HepG2 (cell line): Measurements from ENCODE around the gene NFKBIL1. TPM values are rescaled to one million over a fixed set of nuclear protein-coding genes. Genes with fewer than 3 reads are reported as not detected.

Experiments
- ERF ChIP-seq: IDR thresholded peaks from 2 replicates; pipeline ENCODE4 v1.6.1; 2018; ENCODE audit warnings: missing biosample characterization, missing genetic modification reagents
- ETV6 ChIP-seq: sonication (generic); formaldehyde crosslinking; conservative IDR thresholded peaks from 2 replicates; pipeline ENCODE4 v1.4.0; 2020; ENCODE audit warnings: missing genetic modification reagents
- EZH2 ChIP-seq: conservative IDR thresholded peaks from 2 replicates; pipeline ENCODE4 v1.6.1; 2012; ENCODE audit warnings: mild to moderate bottlenecking, low read depth, low read length, moderate library complexity
- HNF4G ChIP-seq, 2 experiments: sonication (generic) in 1 of 2; formaldehyde crosslinking in 1 of 2; IDR thresholded peaks; 2 replicates each; pipeline versions ENCODE4 v1.4.0 to v1.6.1; 2011 to 2020; ENCODE audit warnings: borderline replicate concordance in 2 of 2, low read depth in 2 of 2, mild to moderate bottlenecking in 2 of 2, low read length in 1 of 2, missing genetic modification reagents in 1 of 2, moderate library complexity in 1 of 2
- MEF2D ChIP-seq: sonication (generic); formaldehyde crosslinking; IDR thresholded peaks from 2 replicates; pipeline ENCODE4 v1.5.1; 2020; ENCODE audit warnings: mild to moderate bottlenecking, missing genetic modification reagents
- MXI1 ChIP-seq: IDR thresholded peaks from 3 replicates; pipeline ENCODE4 v1.6.1; 2012; ENCODE audit warnings: low read depth, low read length, inconsistent platforms, borderline replicate concordance
- NONO ChIP-seq, 2 experiments: fragments of 450-650 bp in 1 of 2; sonication (generic) in 1 of 2; formaldehyde crosslinking in 1 of 2; IDR thresholded peaks in 1 of 2; conservative IDR thresholded peaks in 1 of 2; 2 replicates each; pipeline versions ENCODE4 v1.6.1 to v1.8.0; 2017 to 2022; ENCODE audit warnings: mild to moderate bottlenecking in 1 of 2, missing genetic modification reagents in 1 of 2, moderate library complexity in 1 of 2
- ZNF775 ChIP-seq: sonication (generic); formaldehyde crosslinking; IDR thresholded peaks from 2 replicates; pipeline ENCODE4 v1.4.0; 2020; ENCODE audit warnings: missing genetic modification reagents, mild to moderate bottlenecking, moderate library complexity, borderline replicate concordance
- ZNF878 ChIP-seq: sonication (generic); formaldehyde crosslinking; IDR thresholded peaks from 2 replicates; pipeline ENCODE4 v1.8.1; 2023; ENCODE audit warnings: mild to moderate bottlenecking, missing genetic modification reagents, moderate library complexity
- ZXDC ChIP-seq: sonication (generic); formaldehyde crosslinking; IDR thresholded peaks from 2 replicates; pipeline ENCODE4 v1.5.0; 2020; ENCODE audit warnings: mild to moderate bottlenecking, missing genetic modification reagents
- polyA plus RNA-seq, 8 experiments: library from polyadenylated mRNA; depleted of rRNA in 3 of 8; stranded (reverse) in 7 of 8; unstranded in 1 of 8; fragments of >200 nt; fragmentation: Illumina TruSeq in 4 of 8; extraction: Trizol in 4 of 8; gene quantifications; 2 replicates each; pipeline versions ENCODE4 v1.2.1 to v1.2.3, GENCODE V29; 2011 to 2016; ENCODE audit warnings: low read depth in 4 of 8, missing spikeins in 1 of 8, mixed read lengths in 1 of 8; ENCODE audit not compliant: insufficient read depth in 1 of 8
- total RNA-seq, 5 experiments: library from RNA; depleted of rRNA; stranded (reverse); fragments of >200 nt; fragmentation: Illumina TruSeq; extraction: Trizol; gene quantifications; 2 replicates each; pipeline ENCODE4 v1.2.3, GENCODE V29; 2016; ENCODE audit warnings: low read depth in 1 of 5
- TF ChIP-seq, protein P1 (sequence below): sonication (generic); formaldehyde crosslinking; IDR thresholded peaks from 2 replicates; pipeline ENCODE4 v1.4.0; 2020; ENCODE audit warnings: mild to moderate bottlenecking, missing genetic modification reagents
- TF ChIP-seq, protein P2 (sequence below): sonication (generic); formaldehyde crosslinking; conservative IDR thresholded peaks from 2 replicates; pipeline ENCODE4 v1.4.0; 2020; ENCODE audit warnings: mild to moderate bottlenecking, missing genetic modification reagents, moderate library complexity

Gene NFKBIL1
- total and polyA plus RNA-seq, 2 of the 13 experiments (the other 11 are each of a cell fraction or from before 2014, with no cell fraction given): 9.7 to 19.5 TPM

DNA sequence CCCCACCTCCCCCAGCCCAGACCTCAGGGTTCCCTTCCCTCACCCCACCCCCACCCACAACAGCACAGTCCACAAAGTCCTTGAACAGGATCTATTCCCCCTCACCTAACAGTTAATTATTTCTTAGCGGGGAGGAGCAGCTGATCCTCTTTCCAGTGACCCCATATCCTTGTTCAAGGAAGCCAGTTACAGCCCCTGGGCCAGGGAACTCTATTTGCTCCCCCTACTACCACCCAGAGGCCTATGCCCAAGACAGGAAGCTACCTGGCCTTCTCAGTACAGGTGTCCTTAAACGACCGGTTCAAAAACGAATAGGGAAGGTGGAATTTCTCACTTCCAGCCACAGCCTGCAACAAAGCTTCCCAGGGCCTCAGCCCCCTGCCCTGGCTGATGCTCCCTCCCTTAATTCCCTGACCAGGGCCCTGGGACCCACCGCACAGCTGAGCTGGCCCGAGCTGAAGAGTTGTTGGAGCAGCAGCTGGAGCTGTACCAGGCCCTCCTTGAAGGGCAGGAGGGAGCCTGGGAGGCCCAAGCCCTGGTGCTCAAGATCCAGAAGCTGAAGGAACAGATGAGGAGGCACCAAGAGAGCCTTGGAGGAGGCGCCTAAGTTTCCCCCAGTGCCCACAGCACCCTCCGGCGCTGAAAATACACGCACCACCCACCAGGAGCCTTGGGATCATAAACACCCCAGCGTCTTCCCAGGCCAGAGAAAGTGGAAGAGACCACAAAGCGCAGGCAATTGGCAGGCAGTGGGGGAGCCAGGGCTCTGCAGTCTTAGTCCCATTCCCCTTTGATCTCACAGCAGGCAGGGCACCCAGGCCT is 17.9 kb upstream of the NFKBIL1 start (continued):
- TF ChIP-seq, protein P1, sequence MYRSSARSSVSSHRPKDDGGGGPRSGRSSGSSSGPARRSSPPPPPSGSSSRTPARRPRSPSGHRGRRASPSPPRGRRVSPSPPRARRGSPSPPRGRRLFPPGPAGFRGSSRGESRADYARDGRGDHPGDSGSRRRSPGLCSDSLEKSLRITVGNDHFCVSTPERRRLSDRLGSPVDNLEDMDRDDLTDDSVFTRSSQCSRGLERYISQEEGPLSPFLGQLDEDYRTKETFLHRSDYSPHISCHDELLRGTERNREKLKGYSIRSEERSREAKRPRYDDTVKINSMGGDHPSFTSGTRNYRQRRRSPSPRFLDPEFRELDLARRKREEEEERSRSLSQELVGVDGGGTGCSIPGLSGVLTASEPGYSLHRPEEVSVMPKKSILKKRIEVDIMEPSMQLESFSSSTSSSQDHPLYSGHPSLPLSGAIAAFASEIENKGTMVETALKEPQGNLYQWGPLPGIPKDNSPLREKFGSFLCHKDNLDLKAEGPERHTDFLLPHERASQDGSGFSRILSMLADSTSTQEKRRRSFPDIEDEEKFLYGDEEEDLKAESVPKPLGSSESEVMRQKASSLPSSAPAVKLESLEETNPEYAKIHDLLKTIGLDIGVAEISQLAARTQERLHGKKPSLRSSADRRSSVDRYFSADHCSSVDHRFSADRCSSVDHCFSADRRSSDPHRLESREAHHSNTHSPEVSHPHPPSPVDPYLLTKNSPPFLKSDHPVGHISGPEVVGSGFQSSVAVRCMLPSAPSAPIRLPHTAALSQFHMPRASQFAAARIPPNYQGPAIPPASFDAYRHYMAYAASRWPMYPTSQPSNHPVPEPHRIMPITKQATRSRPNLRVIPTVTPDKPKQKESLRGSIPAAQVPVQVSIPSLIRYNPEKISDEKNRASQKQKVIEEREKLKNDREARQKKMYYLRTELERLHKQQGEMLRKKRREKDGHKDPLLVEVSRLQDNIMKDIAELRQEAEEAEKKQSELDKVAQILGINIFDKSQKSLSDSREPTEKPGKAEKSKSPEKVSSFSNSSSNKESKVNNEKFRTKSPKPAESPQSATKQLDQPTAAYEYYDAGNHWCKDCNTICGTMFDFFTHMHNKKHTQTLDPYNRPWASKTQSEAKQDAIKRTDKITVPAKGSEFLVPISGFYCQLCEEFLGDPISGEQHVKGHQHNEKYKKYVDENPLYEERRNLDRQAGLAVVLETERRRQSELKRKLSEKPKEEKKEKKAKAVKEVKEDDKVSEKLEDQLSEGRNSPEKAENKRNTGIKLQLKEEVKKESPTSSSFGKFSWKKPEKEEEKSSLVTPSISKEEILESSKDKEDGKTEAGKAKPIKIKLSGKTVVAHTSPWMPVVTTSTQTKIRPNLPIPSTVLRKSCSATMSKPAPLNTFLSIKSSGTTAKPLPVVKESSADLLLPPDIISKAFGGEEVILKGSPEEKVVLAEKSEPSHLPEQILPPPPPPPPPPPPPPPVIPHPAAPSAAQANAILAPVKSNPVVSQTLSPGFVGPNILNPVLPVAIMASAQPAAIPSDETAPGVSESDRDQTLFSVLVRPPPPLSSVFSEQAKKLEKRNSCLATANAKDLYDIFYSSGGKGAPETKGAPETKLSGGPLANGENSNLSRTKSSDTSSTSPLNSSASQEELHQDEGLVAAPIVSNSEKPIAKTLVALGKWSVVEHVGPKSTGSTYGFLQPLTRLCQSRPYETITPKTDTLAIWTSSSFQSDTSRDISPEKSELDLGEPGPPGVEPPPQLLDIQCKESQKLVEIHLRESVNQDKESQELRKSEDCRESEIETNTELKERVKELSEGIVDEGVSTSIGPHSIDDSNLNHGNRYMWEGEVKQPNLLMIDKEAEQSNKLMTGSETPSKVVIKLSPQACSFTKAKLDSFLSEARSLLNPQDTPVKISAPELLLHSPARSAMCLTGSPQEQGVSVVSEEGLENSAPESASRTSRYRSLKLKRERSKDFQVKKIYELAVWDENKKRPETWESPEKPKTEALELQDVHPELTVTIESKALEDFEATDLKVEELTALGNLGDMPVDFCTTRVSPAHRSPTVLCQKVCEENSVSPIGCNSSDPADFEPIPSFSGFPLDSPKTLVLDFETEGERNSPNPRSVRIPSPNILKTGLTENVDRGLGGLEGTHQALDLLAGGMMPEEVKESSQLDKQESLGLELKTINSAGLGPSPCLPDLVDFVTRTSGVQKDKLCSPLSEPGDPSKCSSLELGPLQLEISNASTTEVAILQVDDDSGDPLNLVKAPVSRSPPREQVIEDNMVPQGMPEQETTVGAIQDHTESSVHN (CRISPR knock-in tag): no peak
- TF ChIP-seq ERF (CRISPR knock-in tag) (0 out of 2 replicates have a peak, but pooled peaks have one; percentile 23), MEF2D (CRISPR knock-in tag) (no peak), MXI1 (no peak; the same call in 2 of the 3 replicates), ZNF775 (CRISPR knock-in tag) (peak; percentile 59; the same call in 1 of the 2 replicates), ETV6 (CRISPR knock-in tag) (no peak), EZH2 (no peak), HNF4G (IDR thresholded peaks at IDR 0.05; ENCODE audit: borderline replicate concordance, low read depth, low read length) (no peak), HNF4G (CRISPR knock-in tag; IDR thresholded peaks at IDR 0.05; ENCODE audit: borderline replicate concordance, low read depth) (no peak), ZXDC (0 out of 2 replicates have a peak, but pooled peaks have one; percentile 60), NONO (IDR thresholded peaks at IDR 0.05) (no peak), NONO (CRISPR knock-in tag; conservative IDR thresholded peaks at IDR 0.05) (0 out of 2 replicates have a peak, but pooled peaks have one; percentile 43), ZNF878 (no peak)
- TF ChIP-seq, protein P2, sequence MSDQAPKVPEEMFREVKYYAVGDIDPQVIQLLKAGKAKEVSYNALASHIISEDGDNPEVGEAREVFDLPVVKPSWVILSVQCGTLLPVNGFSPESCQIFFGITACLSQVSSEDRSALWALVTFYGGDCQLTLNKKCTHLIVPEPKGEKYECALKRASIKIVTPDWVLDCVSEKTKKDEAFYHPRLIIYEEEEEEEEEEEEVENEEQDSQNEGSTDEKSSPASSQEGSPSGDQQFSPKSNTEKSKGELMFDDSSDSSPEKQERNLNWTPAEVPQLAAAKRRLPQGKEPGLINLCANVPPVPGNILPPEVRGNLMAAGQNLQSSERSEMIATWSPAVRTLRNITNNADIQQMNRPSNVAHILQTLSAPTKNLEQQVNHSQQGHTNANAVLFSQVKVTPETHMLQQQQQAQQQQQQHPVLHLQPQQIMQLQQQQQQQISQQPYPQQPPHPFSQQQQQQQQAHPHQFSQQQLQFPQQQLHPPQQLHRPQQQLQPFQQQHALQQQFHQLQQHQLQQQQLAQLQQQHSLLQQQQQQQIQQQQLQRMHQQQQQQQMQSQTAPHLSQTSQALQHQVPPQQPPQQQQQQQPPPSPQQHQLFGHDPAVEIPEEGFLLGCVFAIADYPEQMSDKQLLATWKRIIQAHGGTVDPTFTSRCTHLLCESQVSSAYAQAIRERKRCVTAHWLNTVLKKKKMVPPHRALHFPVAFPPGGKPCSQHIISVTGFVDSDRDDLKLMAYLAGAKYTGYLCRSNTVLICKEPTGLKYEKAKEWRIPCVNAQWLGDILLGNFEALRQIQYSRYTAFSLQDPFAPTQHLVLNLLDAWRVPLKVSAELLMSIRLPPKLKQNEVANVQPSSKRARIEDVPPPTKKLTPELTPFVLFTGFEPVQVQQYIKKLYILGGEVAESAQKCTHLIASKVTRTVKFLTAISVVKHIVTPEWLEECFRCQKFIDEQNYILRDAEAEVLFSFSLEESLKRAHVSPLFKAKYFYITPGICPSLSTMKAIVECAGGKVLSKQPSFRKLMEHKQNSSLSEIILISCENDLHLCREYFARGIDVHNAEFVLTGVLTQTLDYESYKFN (CRISPR knock-in tag): peak; percentile 64; the same call in 1 of the 2 replicates
